Measurements from ENCODE around the gene APOL1. TPM values are rescaled to one million over a fixed set of nuclear protein-coding genes. Genes with fewer than 3 reads are reported as not detected.

The APOL1 gene
- total and polyA plus RNA-seq, 2 donors (not counting 3 experiments of a cell fraction or from before 2014, with no cell fraction given) = 8.2 to 14.1 TPM

- no peak overlapping the region for H3K4me2 ChIP-seq (ENCODE audit: insufficient read depth, low read length)
- no TSS peak for BruUV-seq (replicated peaks)
- DNase-seq (ENCODE audit: low read depth, low spot score) (no peak), FAIRE-seq (no peak)
- no peaks in the 10 kb centered on the region for H3K27me3 ChIP-seq (ENCODE audit: control insufficient read depth in 2 of 2, insufficient read depth in 2 of 2, low read length in 2 of 2)
- H3K27ac ChIP-seq (ENCODE audit: insufficient read depth, low read depth, low read length) = no peak overlapping the region
- peaks cover 10% of the 10 kb centered on the region for H3K4me1 ChIP-seq (ENCODE audit: control insufficient read depth, extremely low read depth, insufficient read depth, low read length)
- peaks cover 78% of the 10 kb centered on the region for H3K79me2 ChIP-seq (ENCODE audit: control insufficient read depth, insufficient read depth, low read length)
- CTCF ChIA-PET = interaction anchor here (0.5 to 5.6 kb wide), 6 partner anchors 20 to 184 kb away, joined by 3 to 68 read pairs (median 4); no protein-coding TSS in a partner anchor
- H3K4me3 ChIP-seq (replicated peaks in 1 of 3; ENCODE audit: insufficient read depth in 1 of 3, low read depth in 1 of 3, low read length in 3 of 3) = no peak overlapping the region
- peaks cover 86 to 91% of the 10 kb centered on the region in 2 experiments for H3K36me3 ChIP-seq (ENCODE audit: control insufficient read depth in 2 of 2, extremely low read depth in 1 of 2, insufficient read depth in 2 of 2, low read length in 2 of 2)
- H4K20me1 ChIP-seq (replicated peaks; ENCODE audit: control insufficient read depth, extremely low read depth, insufficient read depth, low read length) = no peaks in the 10 kb centered on the region
- H3K9ac ChIP-seq (replicated peaks; ENCODE audit: extremely low read depth, insufficient read depth, low read length) = no peak overlapping the region
- H3K9me1 ChIP-seq (replicated peaks; ENCODE audit: control insufficient read depth, extremely low read depth, insufficient read depth, low read length) = no peaks in the 10 kb centered on the region
- H2AFZ ChIP-seq (ENCODE audit: low read depth, low read length) = no peak overlapping the region
- H3K9me3 ChIP-seq (replicated peaks; ENCODE audit: control insufficient read depth, insufficient read depth, low read length) = no peaks in the 10 kb centered on the region
- TF ChIP-seq CTCF (IDR thresholded peaks at IDR 0.05; ENCODE audit: extremely low read depth in 1 of 2, insufficient read depth in 1 of 2, low read depth in 1 of 2, low read length in 2 of 2) (no peak), POLR2A (IDR thresholded peaks at IDR 0.05; ENCODE audit: low read depth, low read length) (no peak), POLR2AphosphoS5 (IDR thresholded peaks at IDR 0.05; ENCODE audit: insufficient read depth, low read depth, low read length) (no peak), GATA2 (IDR thresholded peaks at IDR 0.05; ENCODE audit: insufficient read depth, insufficient read length, low read depth, low read length) (no peak), MAX (IDR thresholded peaks at IDR 0.05; ENCODE audit: insufficient read depth, insufficient read length) (no peak), EZH2 (IDR thresholded peaks at IDR 0.05; ENCODE audit: borderline replicate concordance, low read depth, low read length, severe bottlenecking) (no peak), MYC (IDR thresholded peaks at IDR 0.05; ENCODE audit: low read depth, low read length) (no peak), JUN (IDR thresholded peaks at IDR 0.05; ENCODE audit: borderline replicate concordance, insufficient read depth, insufficient read length, low read depth) (no peak), FOS (IDR thresholded peaks at IDR 0.05; ENCODE audit: borderline replicate concordance, insufficient read depth, low read length) (no peak)
- POLR2A ChIA-PET = no interaction called here
- dilution Hi-C loops (cut with MboI; ENCODE audit: extremely low pct_ligation_motif_present, low sequenced_read_pairs) = no loop called here
- intact Hi-C loops (cut with micrococcal nuclease) = no loop called here
These were observed 49.6 kb downstream of the APOL1 start for GRCh38 chr22:36302439-36303114.
